GM12878 (cell line): Measurements from ENCODE around the gene POMT2. TPM values are rescaled to one million over a fixed set of nuclear protein-coding genes. Genes with fewer than 3 reads are reported as not detected.

ENCODE experiments used
- ATAC-seq: fragments of 200-7000 bp; cut with Tn5 transposase; 3 replicates; pipeline ENCODE4 v1.9.1; 2020; ENCODE audit warnings: mild to moderate bottlenecking, moderate library complexity
- BruUV-seq: library from RNA; stranded (reverse); fragments of 400-500 nt; replicated peaks from 2 replicates; lab custom pipeline; 2021; lab: Mats Ljungman, UMichigan
- CTCF ChIA-PET: fragments of 300-600 bp; sonication (Branson Sonifier 250); formaldehyde crosslinking; extraction: SDS; loops from one replicate; lab custom pipeline; 2021; ENCODE audit warnings: inconsistent platforms; lab: Yijun Ruan, JAX
- POLR2A ChIA-PET: fragments of 350-600 bp; formaldehyde crosslinking; extraction: SDS; loops from one replicate; lab custom pipeline; 2021; ENCODE audit warnings: inconsistent platforms; lab: Charles Lee
- RAD21 ChIA-PET: fragments of 300-600 bp; sonication (Branson Sonifier 250); formaldehyde crosslinking; loops from one replicate; lab custom pipeline; 2023; ENCODE audit warnings: antibody characterized with exemption; ENCODE audit not compliant: unreplicated experiment; lab: Charles Lee
- SMC1A ChIA-PET: fragments of 300-600 bp; sonication (Branson Sonifier 250); formaldehyde crosslinking; loops from one replicate; lab custom pipeline; 2023; ENCODE audit not compliant: unreplicated experiment, uncharacterized antibody; lab: Charles Lee
- DNase-seq: peaks from one replicate; pipeline ENCODE4 v3.0.0-alpha.2; 2011; ENCODE audit warnings: low read depth, low spot score
- FAIRE-seq: peaks from 3 replicates; lab custom pipeline; 2011; peaks lifted over from hg19 to GRCh38; lab: Jason Lieb, UNC
- H2AFZ ChIP-seq: 2 replicates; pipeline ENCODE4 v1.6.0; 2011; ENCODE audit warnings: low read depth, low read length, control low read depth; ENCODE audit not compliant: control insufficient read depth
- H3K27ac ChIP-seq: 2 replicates; pipeline ENCODE4 v1.5.1; 2011; ENCODE audit warnings: control low read depth; ENCODE audit not compliant: control insufficient read depth, insufficient read depth
- H3K27me3 ChIP-seq, 2 experiments: replicated peaks in 1 of 2; 2 replicates each; pipeline versions ENCODE4 v1.6.0 to v1.6.1; 2011; ENCODE audit warnings: low read length in 1 of 2; ENCODE audit not compliant: control insufficient read depth in 2 of 2, insufficient read depth in 2 of 2
- H3K36me3 ChIP-seq, 2 experiments: 2 replicates each; pipeline ENCODE4 v1.5.1; 2011; ENCODE audit warnings: low read length in 1 of 2; ENCODE audit not compliant: control insufficient read depth in 2 of 2, insufficient read depth in 2 of 2
- H3K4me1 ChIP-seq: 2 replicates; pipeline ENCODE4 v1.6.1; 2011; ENCODE audit warnings: mild to moderate bottlenecking, low read length, moderate library complexity, mixed read lengths; ENCODE audit not compliant: control insufficient read depth, insufficient read depth
- H3K4me2 ChIP-seq: 2 replicates; pipeline ENCODE4 v1.6.0; 2011; ENCODE audit warnings: control low read depth; ENCODE audit not compliant: control insufficient read depth, insufficient read depth
- H3K4me3 ChIP-seq: fragments of 200-600 bp; sonication (generic); 2 replicates; pipeline ENCODE4 v1.5.1; 2016
- H3K79me2 ChIP-seq: 2 replicates; pipeline ENCODE4 v1.6.0; 2011; ENCODE audit warnings: low read length; ENCODE audit not compliant: control insufficient read depth, insufficient read depth
- H3K9ac ChIP-seq: 2 replicates; pipeline ENCODE4 v1.8.0; 2011; ENCODE audit warnings: low read length, control low read depth, mixed read lengths; ENCODE audit not compliant: control insufficient read depth, insufficient read depth
- H3K9me3 ChIP-seq: replicated peaks from 3 replicates; pipeline ENCODE4 v1.5.1; 2011; ENCODE audit warnings: mild to moderate bottlenecking, low read length; ENCODE audit not compliant: control insufficient read depth, insufficient read depth
- H4K20me1 ChIP-seq: 2 replicates; pipeline ENCODE4 v1.6.0; 2011; ENCODE audit not compliant: control insufficient read depth, insufficient read depth
- CREM ChIP-seq: IDR thresholded peaks from 2 replicates; pipeline ENCODE4 v1.6.1; 2014; ENCODE audit warnings: antibody characterized with exemption, low read depth
- EGR1 ChIP-seq, 2 experiments: IDR thresholded peaks; 1 replicate in 1 of 2; 2 replicates in 1 of 2; pipeline ENCODE4 v1.6.1; 2011 to 2012; ENCODE audit warnings: low read depth in 2 of 2, low read length in 2 of 2, borderline replicate concordance in 1 of 2, mild to moderate bottlenecking in 1 of 2, moderate library complexity in 1 of 2
- ETV6 ChIP-seq, 2 experiments: fragments of 450-650 bp in 1 of 2; IDR thresholded peaks in 1 of 2; conservative IDR thresholded peaks in 1 of 2; 2 replicates each; pipeline ENCODE4 v1.6.1; 2014; ENCODE audit warnings: antibody characterized with exemption in 1 of 2, borderline replicate concordance in 1 of 2, low read depth in 1 of 2, mild to moderate bottlenecking in 1 of 2, moderate library complexity in 1 of 2
- IKZF1 ChIP-seq: fragments of 450-650 bp; conservative IDR thresholded peaks from 2 replicates; pipeline ENCODE4 v1.6.1; 2017; ENCODE audit warnings: antibody characterized with exemption, mild to moderate bottlenecking
- IRF4 ChIP-seq: IDR thresholded peaks from 2 replicates; pipeline ENCODE4 v1.6.1; 2011; ENCODE audit warnings: low read depth, low read length
- RELB ChIP-seq: fragments of 450-650 bp; IDR thresholded peaks from 2 replicates; pipeline ENCODE4 v1.6.1; 2017; ENCODE audit warnings: low read depth, mild to moderate bottlenecking, moderate library complexity
- YY1 ChIP-seq: IDR thresholded peaks from 2 replicates; pipeline ENCODE4 v1.6.1; 2011; ENCODE audit warnings: low read depth, mild to moderate bottlenecking, low read length
- ZNF274 ChIP-seq: IDR thresholded peaks from one replicate; pipeline ENCODE4 v1.8.0; 2011; ENCODE audit not compliant: insufficient read length, insufficient read depth
- ZNF384 ChIP-seq: IDR thresholded peaks from 2 replicates; pipeline ENCODE4 v1.6.1; 2012; ENCODE audit warnings: low read depth, mild to moderate bottlenecking, low read length, improper control_type of control experiment, borderline replicate concordance
- ZNF592 ChIP-seq: fragments of 450-650 bp; IDR thresholded peaks from 2 replicates; pipeline ENCODE4 v1.6.1; 2017; ENCODE audit warnings: mild to moderate bottlenecking, moderate library complexity
- WGBS: methylation state at CpG from one replicate; pipeline ENCODE4 v1.1.6; 2016; ENCODE audit warnings: low lambda C conversion rate; ENCODE audit not compliant: insufficient replicate concordance, insufficient coverage; ENCODE audit errors: missing lambda C conversion rate; 5-methylcytosine and 5-hydroxymethylcytosine counted together
- in situ Hi-C: fragments of 300-500 bp; cut with MboI; formaldehyde crosslinking; loops from 9 replicates; pipeline ENCODE4 v1.14.3; 2018; ENCODE audit warnings: mixed read lengths
- intact Hi-C: fragments of 100-400 bp; cut with micrococcal nuclease; formaldehyde crosslinking; loops from one replicate; pipeline ENCODE4 v1.14.2; 2022; ENCODE audit not compliant: unreplicated experiment
- polyA plus RNA-seq, 11 experiments: library from polyadenylated mRNA; depleted of rRNA in 4 of 11; unstranded in 6 of 11; stranded (reverse) in 5 of 11; fragments of >200 nt; fragmentation: Nextera tagmentation in 4 of 11; fragmentation: Illumina TruSeq in 1 of 11; extraction: Ambion mirVana in 4 of 11; extraction: Trizol in 1 of 11; gene quantifications; 1 replicate in 1 of 11; 2 replicates in 10 of 11; pipeline versions ENCODE4 v1.2.1 to v1.2.3, GENCODE V29; 2011 to 2016; ENCODE audit warnings: inconsistent platforms in 2 of 11, missing spikeins in 2 of 11, low read depth in 1 of 11
- total RNA-seq, 4 experiments: library from RNA; depleted of rRNA in 3 of 4; stranded (reverse); fragments of >200 nt in 3 of 4; fragmentation: Illumina TruSeq in 1 of 4; extraction: Trizol in 1 of 4; gene quantifications; 2 replicates each; pipeline versions ENCODE4 v1.2.1 to v1.2.3, GENCODE V29; 2013 to 2021

The POMT2 gene
- total and polyA plus RNA-seq, 10 of the 15 experiments (the other 5 are each of a cell fraction or from before 2014, with no cell fraction given): 0.23 to 13.9 (median 6.5) TPM

- ATAC-seq (no peak), DNase-seq (no peak), FAIRE-seq (no peak)
- Histone ChIP-seq H3K27me3 (peaks cover 0 to 1% of the 10 kb centered on the region in 2 experiments; a peak in 2 of 4 replicates), H3K79me2 (no peaks in the 10 kb centered on the region), H2AFZ (no peak overlapping the region), H3K4me1 (no peaks in the 10 kb centered on the region), H3K9ac (no peak overlapping the region), H3K9me3 (no peaks in the 10 kb centered on the region), H4K20me1 (no peaks in the 10 kb centered on the region), H3K27ac (no peak overlapping the region), H3K36me3 (no peaks in the 10 kb centered on the region), H3K4me3 (no peak overlapping the region), H3K4me2 (no peak overlapping the region)
- ChIA-PET SMC1A (no interaction called here), RAD21 (no interaction called here), POLR2A (no interaction called here), CTCF (interaction anchor here (0.9 to 2.1 kb wide), 4 partner anchors 26 to 76 kb away, joined by 3 to 12 read pairs (median 4); no protein-coding TSS in a partner anchor)
- no peak for TF ChIP-seq EGR1 (IDR thresholded peaks at IDR 0.05; ENCODE audit: borderline replicate concordance in 1 of 2, low read depth in 2 of 2, low read length in 2 of 2)
- no peak for TF ChIP-seq ETV6 (conservative IDR thresholded peaks at IDR 0.05 in 1 of 2, IDR thresholded peaks at IDR 0.05 in 1 of 2; ENCODE audit: borderline replicate concordance in 1 of 2, low read depth in 1 of 2)
- TF ChIP-seq CREM: no peak
- TF ChIP-seq ZNF384: no peak
- no peak for TF ChIP-seq ZNF274
- no peak for TF ChIP-seq YY1
- in situ Hi-C loops: no loop called here
- intact Hi-C loops: no loop called here
- 1% methylated on average over 4 of the region's 4 CpGs for WGBS
- no TSS peak for BruUV-seq
Measured at GRCh38 chr14:77238996-77239395, 81.7 kb downstream of the POMT2 start.

DNA sequence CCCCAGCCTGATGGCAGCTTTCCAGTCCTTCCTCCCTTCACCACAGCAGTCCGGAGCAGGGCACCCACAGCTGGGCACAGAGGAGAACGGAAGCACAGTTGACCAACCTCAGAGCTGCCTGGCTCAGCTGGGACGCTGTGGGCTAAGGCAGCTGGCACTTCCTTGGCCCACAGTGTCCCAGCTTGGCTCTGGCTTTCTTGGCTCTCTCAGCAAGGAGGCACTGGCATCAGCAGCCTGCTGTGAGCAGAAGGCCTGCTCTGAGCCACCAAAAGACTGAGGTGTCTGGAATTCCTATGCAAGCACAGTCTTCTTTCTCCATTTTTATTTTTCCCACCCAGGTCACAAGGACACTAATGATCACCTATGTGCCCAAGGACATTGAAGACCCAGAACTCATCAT is 82.3 kb downstream of the POMT2 start:
- no peak overlapping the region for H3K9ac ChIP-seq
- WGBS: 31% methylated on average over 3 of the region's 3 CpGs
- FAIRE-seq: no peak
- H3K9me3 ChIP-seq: no peaks in the 10 kb centered on the region
- BruUV-seq: no TSS peak
- ChIA-PET RAD21 (no interaction called here), CTCF (interaction anchor here (1.0 to 2.1 kb wide), 3 partner anchors 25 to 77 kb away, joined by 3 to 12 read pairs (median 4); no protein-coding TSS in a partner anchor), POLR2A (no interaction called here), SMC1A (no interaction called here)
- intact Hi-C loops (no loop called here), in situ Hi-C loops (no loop called here)
- H3K4me3 ChIP-seq: no peak overlapping the region
- H3K4me1 ChIP-seq: no peaks in the 10 kb centered on the region
- H3K4me2 ChIP-seq: no peak overlapping the region
- no peaks in the 10 kb centered on the region for H3K79me2 ChIP-seq
- H3K27me3 ChIP-seq: peaks cover 0 to 1% of the 10 kb centered on the region in 2 experiments; a peak in 2 of 4 replicates
- H3K36me3 ChIP-seq: no peaks in the 10 kb centered on the region
- no peaks in the 10 kb centered on the region for H4K20me1 ChIP-seq
- H3K27ac ChIP-seq: no peak overlapping the region
- DNase-seq: no peak
- H2AFZ ChIP-seq: no peak overlapping the region
- TF ChIP-seq RELB: no peak
- TF ChIP-seq IKZF1: no peak
- TF ChIP-seq ZNF592: no peak
- no peak for TF ChIP-seq IRF4
- no peak for ATAC-seq
